GM23338 (cell line): ENCODE measurements around the gene LPP. TPM values are rescaled to one million over a fixed set of nuclear protein-coding genes. Genes with fewer than 3 reads are reported as not detected.

Experiments
- ATAC-seq: fragments of 200-7000 bp; cut with Tn5 transposase; 3 replicates; pipeline ENCODE4 v1.9.1; 2020
- DNase-seq: peaks from one replicate; pipeline ENCODE4 v3.0.0-alpha.2; 2015; ENCODE audit warnings: low spot score
- H2AFZ ChIP-seq: fragments of 200-600 bp; sonication (generic); 2 replicates; pipeline ENCODE4 v1.8.0; 2016; ENCODE audit warnings: antibody characterized with exemption, mild to moderate bottlenecking, moderate library complexity
- H3F3A ChIP-seq: fragments of 200-600 bp; sonication (generic); replicated peaks from 2 replicates; pipeline ENCODE4 v1.8.0; 2017; ENCODE audit warnings: antibody characterized with exemption, mixed run types, low read depth
- H3K27ac ChIP-seq: fragments of 200-600 bp; sonication (generic); 2 replicates; pipeline ENCODE4 v1.6.1; 2016; ENCODE audit warnings: low read depth
- H3K27me3 ChIP-seq: fragments of 200-600 bp; sonication (generic); 2 replicates; pipeline ENCODE4 v1.8.0; 2016; ENCODE audit warnings: mild to moderate bottlenecking, mixed run types, moderate library complexity; ENCODE audit not compliant: insufficient read depth
- H3K36me3 ChIP-seq: fragments of 200-600 bp; sonication (generic); 2 replicates; pipeline ENCODE4 v1.8.0; 2016; ENCODE audit warnings: mild to moderate bottlenecking; ENCODE audit not compliant: insufficient read depth
- H3K4me1 ChIP-seq: fragments of 200-600 bp; sonication (generic); 2 replicates; pipeline ENCODE4 v1.8.0; 2016; ENCODE audit warnings: mild to moderate bottlenecking, moderate library complexity; ENCODE audit not compliant: insufficient read depth
- H3K4me2 ChIP-seq: fragments of 200-600 bp; sonication (generic); 2 replicates; pipeline ENCODE4 v1.7.1; 2017; ENCODE audit warnings: mixed run types
- H3K4me3 ChIP-seq: fragments of 200-600 bp; sonication (generic); 2 replicates; pipeline ENCODE4 v1.6.1; 2016; ENCODE audit warnings: mixed run types
- H3K79me2 ChIP-seq: fragments of 200-600 bp; sonication (generic); replicated peaks from 2 replicates; pipeline ENCODE4 v1.8.0; 2017; ENCODE audit warnings: mild to moderate bottlenecking; ENCODE audit not compliant: insufficient read depth
- H3K9me2 ChIP-seq: fragments of 200-600 bp; sonication (generic); 2 replicates; pipeline ENCODE4 v1.8.0; 2017; ENCODE audit not compliant: insufficient read depth
- H4K20me1 ChIP-seq: fragments of 200-600 bp; sonication (generic); replicated peaks from 2 replicates; pipeline ENCODE4 v1.8.0; 2017; ENCODE audit warnings: mild to moderate bottlenecking; ENCODE audit not compliant: insufficient read depth
- H3K27ac Mint-ChIP-seq: 2 replicates; pipeline ENCODE4 v1.8.0; 2020; ENCODE audit warnings: inconsistent platforms, mild to moderate bottlenecking, moderate library complexity, mixed read lengths
- H3K27me3 Mint-ChIP-seq: 3 replicates; pipeline ENCODE4 v1.8.0; 2022; ENCODE audit warnings: low read depth, mild to moderate bottlenecking, moderate library complexity, mixed read lengths, inconsistent platforms; ENCODE audit not compliant: insufficient read depth, poor library complexity
- H3K36me3 Mint-ChIP-seq: 3 replicates; pipeline ENCODE4 v1.8.0; 2021; ENCODE audit warnings: low read depth, mild to moderate bottlenecking, inconsistent platforms, moderate library complexity, mixed read lengths
- H3K4me1 Mint-ChIP-seq: 3 replicates; pipeline ENCODE4 v1.8.0; 2020; ENCODE audit warnings: mild to moderate bottlenecking, inconsistent platforms, mixed read lengths
- H3K4me3 Mint-ChIP-seq: 3 replicates; pipeline ENCODE4 v1.8.0; 2021; ENCODE audit warnings: moderate library complexity, mild to moderate bottlenecking, inconsistent platforms, mixed read lengths
- H3K9me3 Mint-ChIP-seq: 3 replicates; pipeline ENCODE4 v1.8.0; 2020; ENCODE audit warnings: moderate library complexity, mild to moderate bottlenecking, inconsistent platforms, mixed read lengths
- ZNF114 ChIP-seq: fragments of 250-450 bp; sonication (Bioruptor Pico); IDR thresholded peaks from 2 replicates; pipeline ENCODE4 v1.5.0; 2020; ENCODE audit warnings: mild to moderate bottlenecking, moderate library complexity
- polyA plus RNA-seq: library from polyadenylated mRNA; unstranded; fragments of >200 nt; fragmentation: Nextera tagmentation; extraction: Ambion mirVana; gene quantifications from 2 replicates; pipeline ENCODE4 v1.2.1, GENCODE V29; 2016
- total RNA-seq: library from RNA; depleted of rRNA; stranded (reverse); fragments of >200 nt; shearing (Covaris generic); gene quantifications from 2 replicates; pipeline ENCODE4 v1.2.3, GENCODE V29; 2014
- TF ChIP-seq, protein P1 (sequence below): fragments of 250-450 bp; sonication (Bioruptor Pico); IDR thresholded peaks from 2 replicates; pipeline ENCODE4 v1.5.0; 2020; ENCODE audit warnings: mild to moderate bottlenecking, moderate library complexity
- TF ChIP-seq, protein P2 (sequence below): IDR thresholded peaks from one replicate; pipeline ENCODE4 v1.6.1; 2018; ENCODE audit warnings: antibody characterized with exemption; ENCODE audit not compliant: unreplicated experiment

LPP gene
- total and polyA plus RNA-seq, 2 experiments from 2014 or later, result 23.0 to 35.2 TPM

DNA sequence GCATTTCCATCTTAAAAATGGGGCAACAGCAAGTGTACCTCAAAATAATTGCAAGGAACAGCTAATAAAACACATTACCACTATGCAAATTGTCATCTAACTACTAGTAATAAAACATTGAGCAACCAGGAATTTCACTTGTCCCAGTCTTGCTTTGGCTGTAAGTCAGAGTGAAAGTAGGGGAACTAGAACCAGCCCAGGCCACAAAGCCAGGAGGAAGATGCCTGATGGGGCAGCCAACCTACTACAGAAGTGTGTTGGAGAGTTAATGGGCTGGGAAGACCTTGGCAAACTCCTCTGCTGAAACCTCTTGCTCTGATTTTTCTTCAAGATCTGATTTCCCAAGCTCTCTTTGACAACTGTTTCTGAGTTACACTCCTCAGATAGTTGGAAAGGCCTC is 40.2 kb upstream of the LPP start (continued):
- TF ChIP-seq, protein P1, sequence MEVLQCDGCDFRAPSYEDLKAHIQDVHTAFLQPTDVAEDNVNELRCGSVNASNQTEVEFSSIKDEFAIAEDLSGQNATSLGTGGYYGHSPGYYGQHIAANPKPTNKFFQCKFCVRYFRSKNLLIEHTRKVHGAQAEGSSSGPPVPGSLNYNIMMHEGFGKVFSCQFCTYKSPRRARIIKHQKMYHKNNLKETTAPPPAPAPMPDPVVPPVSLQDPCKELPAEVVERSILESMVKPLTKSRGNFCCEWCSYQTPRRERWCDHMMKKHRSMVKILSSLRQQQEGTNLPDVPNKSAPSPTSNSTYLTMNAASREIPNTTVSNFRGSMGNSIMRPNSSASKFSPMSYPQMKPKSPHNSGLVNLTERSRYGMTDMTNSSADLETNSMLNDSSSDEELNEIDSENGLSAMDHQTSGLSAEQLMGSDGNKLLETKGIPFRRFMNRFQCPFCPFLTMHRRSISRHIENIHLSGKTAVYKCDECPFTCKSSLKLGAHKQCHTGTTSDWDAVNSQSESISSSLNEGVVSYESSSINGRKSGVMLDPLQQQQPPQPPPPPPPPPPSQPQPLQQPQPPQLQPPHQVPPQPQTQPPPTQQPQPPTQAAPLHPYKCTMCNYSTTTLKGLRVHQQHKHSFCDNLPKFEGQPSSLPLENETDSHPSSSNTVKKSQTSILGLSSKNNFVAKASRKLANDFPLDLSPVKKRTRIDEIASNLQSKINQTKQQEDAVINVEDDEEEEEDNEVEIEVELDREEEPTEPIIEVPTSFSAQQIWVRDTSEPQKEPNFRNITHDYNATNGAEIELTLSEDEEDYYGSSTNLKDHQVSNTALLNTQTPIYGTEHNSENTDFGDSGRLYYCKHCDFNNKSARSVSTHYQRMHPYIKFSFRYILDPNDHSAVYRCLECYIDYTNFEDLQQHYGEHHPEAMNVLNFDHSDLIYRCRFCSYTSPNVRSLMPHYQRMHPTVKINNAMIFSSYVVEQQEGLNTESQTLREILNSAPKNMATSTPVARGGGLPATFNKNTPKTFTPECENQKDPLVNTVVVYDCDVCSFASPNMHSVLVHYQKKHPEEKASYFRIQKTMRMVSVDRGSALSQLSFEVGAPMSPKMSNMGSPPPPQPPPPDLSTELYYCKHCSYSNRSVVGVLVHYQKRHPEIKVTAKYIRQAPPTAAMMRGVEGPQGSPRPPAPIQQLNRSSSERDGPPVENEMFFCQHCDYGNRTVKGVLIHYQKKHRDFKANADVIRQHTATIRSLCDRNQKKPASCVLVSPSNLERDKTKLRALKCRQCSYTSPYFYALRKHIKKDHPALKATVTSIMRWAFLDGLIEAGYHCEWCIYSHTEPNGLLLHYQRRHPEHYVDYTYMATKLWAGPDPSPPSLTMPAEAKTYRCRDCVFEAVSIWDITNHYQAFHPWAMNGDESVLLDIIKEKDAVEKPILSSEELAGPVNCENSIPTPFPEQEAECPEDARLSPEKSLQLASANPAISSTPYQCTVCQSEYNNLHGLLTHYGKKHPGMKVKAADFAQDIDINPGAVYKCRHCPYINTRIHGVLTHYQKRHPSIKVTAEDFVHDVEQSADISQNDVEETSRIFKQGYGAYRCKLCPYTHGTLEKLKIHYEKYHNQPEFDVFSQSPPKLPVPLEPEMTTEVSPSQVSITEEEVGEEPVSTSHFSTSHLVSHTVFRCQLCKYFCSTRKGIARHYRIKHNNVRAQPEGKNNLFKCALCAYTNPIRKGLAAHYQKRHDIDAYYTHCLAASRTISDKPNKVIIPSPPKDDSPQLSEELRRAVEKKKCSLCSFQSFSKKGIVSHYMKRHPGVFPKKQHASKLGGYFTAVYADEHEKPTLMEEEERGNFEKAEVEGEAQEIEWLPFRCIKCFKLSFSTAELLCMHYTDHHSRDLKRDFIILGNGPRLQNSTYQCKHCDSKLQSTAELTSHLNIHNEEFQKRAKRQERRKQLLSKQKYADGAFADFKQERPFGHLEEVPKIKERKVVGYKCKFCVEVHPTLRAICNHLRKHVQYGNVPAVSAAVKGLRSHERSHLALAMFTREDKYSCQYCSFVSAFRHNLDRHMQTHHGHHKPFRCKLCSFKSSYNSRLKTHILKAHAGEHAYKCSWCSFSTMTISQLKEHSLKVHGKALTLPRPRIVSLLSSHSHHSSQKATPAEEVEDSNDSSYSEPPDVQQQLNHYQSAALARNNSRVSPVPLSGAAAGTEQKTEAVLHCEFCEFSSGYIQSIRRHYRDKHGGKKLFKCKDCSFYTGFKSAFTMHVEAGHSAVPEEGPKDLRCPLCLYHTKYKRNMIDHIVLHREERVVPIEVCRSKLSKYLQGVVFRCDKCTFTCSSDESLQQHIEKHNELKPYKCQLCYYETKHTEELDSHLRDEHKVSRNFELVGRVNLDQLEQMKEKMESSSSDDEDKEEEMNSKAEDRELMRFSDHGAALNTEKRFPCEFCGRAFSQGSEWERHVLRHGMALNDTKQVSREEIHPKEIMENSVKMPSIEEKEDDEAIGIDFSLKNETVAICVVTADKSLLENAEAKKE, result no peak

DNA sequence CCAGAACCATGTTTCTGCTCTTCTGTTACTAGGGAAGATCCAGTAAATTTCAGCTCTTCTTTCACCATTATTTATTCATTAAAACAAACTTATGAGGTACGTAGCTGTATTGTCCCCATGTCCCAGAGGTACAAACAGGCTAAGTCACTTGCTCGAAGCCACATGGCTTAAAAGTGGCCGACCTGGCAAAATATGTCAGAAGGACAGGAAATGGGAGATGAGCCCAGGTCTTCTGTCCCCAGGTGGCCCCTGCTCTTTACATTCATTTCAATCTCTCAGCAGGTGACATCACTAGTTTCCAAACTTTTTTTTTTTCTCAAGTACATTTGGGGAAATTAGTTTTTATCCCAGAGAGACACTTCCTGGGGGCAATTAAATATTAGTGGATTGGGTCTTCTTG is 34.1 kb upstream of the LPP start:
- Mint-ChIP-seq H3K9me3 (peaks cover 4% of the 10 kb centered on the region; the same call in 1 of the 3 replicates), H3K36me3 (no peaks in the 10 kb centered on the region), H3K4me1 (peaks cover 23% of the 10 kb centered on the region), H3K27ac (peak overlapping the region; percentile 50; the same call in 1 of the 2 replicates), H3K4me3 (no peak overlapping the region), H3K27me3 (peaks cover 2% of the 10 kb centered on the region)
- no peak for ATAC-seq
- H3F3A ChIP-seq, result no peaks in the 10 kb centered on the region
- TF ChIP-seq, protein P2, sequence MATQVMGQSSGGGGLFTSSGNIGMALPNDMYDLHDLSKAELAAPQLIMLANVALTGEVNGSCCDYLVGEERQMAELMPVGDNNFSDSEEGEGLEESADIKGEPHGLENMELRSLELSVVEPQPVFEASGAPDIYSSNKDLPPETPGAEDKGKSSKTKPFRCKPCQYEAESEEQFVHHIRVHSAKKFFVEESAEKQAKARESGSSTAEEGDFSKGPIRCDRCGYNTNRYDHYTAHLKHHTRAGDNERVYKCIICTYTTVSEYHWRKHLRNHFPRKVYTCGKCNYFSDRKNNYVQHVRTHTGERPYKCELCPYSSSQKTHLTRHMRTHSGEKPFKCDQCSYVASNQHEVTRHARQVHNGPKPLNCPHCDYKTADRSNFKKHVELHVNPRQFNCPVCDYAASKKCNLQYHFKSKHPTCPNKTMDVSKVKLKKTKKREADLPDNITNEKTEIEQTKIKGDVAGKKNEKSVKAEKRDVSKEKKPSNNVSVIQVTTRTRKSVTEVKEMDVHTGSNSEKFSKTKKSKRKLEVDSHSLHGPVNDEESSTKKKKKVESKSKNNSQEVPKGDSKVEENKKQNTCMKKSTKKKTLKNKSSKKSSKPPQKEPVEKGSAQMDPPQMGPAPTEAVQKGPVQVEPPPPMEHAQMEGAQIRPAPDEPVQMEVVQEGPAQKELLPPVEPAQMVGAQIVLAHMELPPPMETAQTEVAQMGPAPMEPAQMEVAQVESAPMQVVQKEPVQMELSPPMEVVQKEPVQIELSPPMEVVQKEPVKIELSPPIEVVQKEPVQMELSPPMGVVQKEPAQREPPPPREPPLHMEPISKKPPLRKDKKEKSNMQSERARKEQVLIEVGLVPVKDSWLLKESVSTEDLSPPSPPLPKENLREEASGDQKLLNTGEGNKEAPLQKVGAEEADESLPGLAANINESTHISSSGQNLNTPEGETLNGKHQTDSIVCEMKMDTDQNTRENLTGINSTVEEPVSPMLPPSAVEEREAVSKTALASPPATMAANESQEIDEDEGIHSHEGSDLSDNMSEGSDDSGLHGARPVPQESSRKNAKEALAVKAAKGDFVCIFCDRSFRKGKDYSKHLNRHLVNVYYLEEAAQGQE, result no peak
- no peak for TF ChIP-seq ZNF114 (CRISPR knock-in tag)
- TF ChIP-seq, protein P1, result no peak
- H4K20me1 ChIP-seq, result no peaks in the 10 kb centered on the region
- H3K4me1 ChIP-seq, result peaks cover 18% of the 10 kb centered on the region
- H3K9me2 ChIP-seq, result 0 out of 2 replicates have a peak, but pooled peaks cover 4% of the 10 kb centered on the region
- no peaks in the 10 kb centered on the region; the same call in 1 of the 2 replicates for H3K36me3 ChIP-seq
- peak overlapping the region; percentile 44; the same call in 1 of the 2 replicates for H2AFZ ChIP-seq
- no peaks in the 10 kb centered on the region for H3K27me3 ChIP-seq
- 0 out of 2 replicates have a peak overlapping the region, but pooled peaks have one; percentile 17 for H3K4me2 ChIP-seq
- no peak for DNase-seq
- H3K4me3 ChIP-seq, result no peak overlapping the region
- H3K79me2 ChIP-seq, result no peaks in the 10 kb centered on the region
- no peak overlapping the region for H3K27ac ChIP-seq
